ENCODE data around the gene RYR1.
"Not testable (repeated sequence)": the region's sequence is repeated elsewhere in the genome, so short reads cannot be mapped to it uniquely, and the experiment has no call there.

Gene RYR1

GRCh38 chr19:38542040-38542439 is 108.5 kb downstream of the RYR1 start:
- DNase-seq: no peak

GRCh38 chr19:38543286-38543806 is 109.9 kb downstream of the RYR1 start:
- DNase-seq: no peak

- DNase-seq: peak in 13 of 14 donors; percentile 5 to 85 (median 57)
These were observed 110.5 kb downstream of the RYR1 start for GRCh38 chr19:38543807-38544568.

- peak in 2 of 14 donors; percentile 7 to 32 for DNase-seq
These were observed 111.3 kb downstream of the RYR1 start for GRCh38 chr19:38544569-38545315.

- no peak for DNase-seq
These were observed 112.1 kb downstream of the RYR1 start for GRCh38 chr19:38545596-38545995.

- DNase-seq: no peak
These were observed 113.9 kb downstream of the RYR1 start for GRCh38 chr19:38547421-38547820.

- no peak for DNase-seq
These were observed 115.6 kb downstream of the RYR1 start for GRCh38 chr19:38549061-38549460.

- DNase-seq: no peak
These were observed 116.5 kb downstream of the RYR1 start for GRCh38 chr19:38549942-38550341.

GRCh38 chr19:38550376-38550775 is 116.9 kb downstream of the RYR1 start:
- no peak for DNase-seq

GRCh38 chr19:38551450-38551813 is 117.9 kb downstream of the RYR1 start:
- no peak for DNase-seq

GRCh38 chr19:38553239-38553638 is 119.7 kb downstream of the RYR1 start:
- not testable (repeated sequence) for DNase-seq

GRCh38 chr19:38554676-38555141 is 121.2 kb downstream of the RYR1 start:
- DNase-seq: no peak

GRCh38 chr19:38555200-38555599 is 121.7 kb downstream of the RYR1 start:
- DNase-seq: no peak

GRCh38 chr19:38556521-38557174 is 123.2 kb downstream of the RYR1 start:
- DNase-seq: no peak

- no peak for DNase-seq
These were observed 123.8 kb downstream of the RYR1 start for GRCh38 chr19:38557205-38557799.

- DNase-seq: not testable (repeated sequence)
These were observed 125.4 kb downstream of the RYR1 start for GRCh38 chr19:38558933-38559332.

GRCh38 chr19:38559428-38560401 is 126.2 kb downstream of the RYR1 start:
- no peak for DNase-seq

- DNase-seq: no peak
These were observed 127.6 kb downstream of the RYR1 start for GRCh38 chr19:38561053-38561606.

GRCh38 chr19:38561658-38562057 is 128.2 kb downstream of the RYR1 start:
- DNase-seq: no peak

- no peak for DNase-seq
These were observed 128.6 kb downstream of the RYR1 start for GRCh38 chr19:38562096-38562495.

GRCh38 chr19:38563475-38563874 is 130.0 kb downstream of the RYR1 start:
- DNase-seq: no peak

All from C1 segment of cervical spinal cord (tissue), 14 donors.